ENCODE measurements around the gene AK8. TPM values are rescaled to one million over a fixed set of nuclear protein-coding genes. Genes with fewer than 3 reads are reported as not detected.

Gene AK8
- total RNA-seq, 1 donor = 0.18 TPM

DNA sequence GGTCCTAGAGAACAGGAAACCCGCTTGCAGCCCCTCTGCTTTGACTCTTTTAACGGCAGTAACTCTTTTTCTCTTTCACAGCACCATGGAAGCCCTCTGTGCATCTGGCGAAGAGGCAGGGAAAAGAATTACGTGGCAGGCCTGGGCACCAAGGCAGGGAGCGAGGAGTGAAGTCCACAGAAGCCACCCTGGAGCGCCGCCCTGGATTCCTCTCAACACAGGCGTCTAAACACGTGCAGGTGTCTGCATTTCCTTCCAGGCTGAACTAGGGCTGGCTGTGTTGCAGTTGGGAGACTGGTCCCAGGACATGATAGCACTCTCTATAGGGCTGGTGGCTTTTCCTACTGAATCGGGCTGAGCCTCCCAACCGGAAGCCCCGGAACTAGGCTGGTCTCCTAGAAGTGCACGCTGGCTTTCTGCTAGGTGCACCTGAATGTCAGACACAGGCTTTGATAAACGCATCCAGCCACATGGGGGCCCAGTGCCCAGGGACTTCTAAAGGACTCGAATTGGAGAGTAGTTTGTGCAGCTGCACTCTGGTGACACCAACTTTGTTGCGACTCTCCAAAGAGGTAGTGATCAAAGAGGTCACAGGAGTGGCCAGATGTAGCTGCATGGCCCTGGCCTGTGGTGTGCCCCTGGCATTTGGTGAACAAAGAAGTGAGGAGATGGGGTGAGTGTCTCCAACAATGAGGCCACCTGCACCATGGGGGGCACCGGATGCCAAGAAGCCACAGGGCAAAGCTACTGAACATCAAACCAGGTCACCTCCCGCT is 54.5 kb downstream of the AK8 start:
- no peak overlapping the region for H3K4me3 ChIP-seq (ENCODE audit: low read depth, low read length)
- DNase-seq (ENCODE audit: low read depth) = no peak
- TF ChIP-seq, protein P1, sequence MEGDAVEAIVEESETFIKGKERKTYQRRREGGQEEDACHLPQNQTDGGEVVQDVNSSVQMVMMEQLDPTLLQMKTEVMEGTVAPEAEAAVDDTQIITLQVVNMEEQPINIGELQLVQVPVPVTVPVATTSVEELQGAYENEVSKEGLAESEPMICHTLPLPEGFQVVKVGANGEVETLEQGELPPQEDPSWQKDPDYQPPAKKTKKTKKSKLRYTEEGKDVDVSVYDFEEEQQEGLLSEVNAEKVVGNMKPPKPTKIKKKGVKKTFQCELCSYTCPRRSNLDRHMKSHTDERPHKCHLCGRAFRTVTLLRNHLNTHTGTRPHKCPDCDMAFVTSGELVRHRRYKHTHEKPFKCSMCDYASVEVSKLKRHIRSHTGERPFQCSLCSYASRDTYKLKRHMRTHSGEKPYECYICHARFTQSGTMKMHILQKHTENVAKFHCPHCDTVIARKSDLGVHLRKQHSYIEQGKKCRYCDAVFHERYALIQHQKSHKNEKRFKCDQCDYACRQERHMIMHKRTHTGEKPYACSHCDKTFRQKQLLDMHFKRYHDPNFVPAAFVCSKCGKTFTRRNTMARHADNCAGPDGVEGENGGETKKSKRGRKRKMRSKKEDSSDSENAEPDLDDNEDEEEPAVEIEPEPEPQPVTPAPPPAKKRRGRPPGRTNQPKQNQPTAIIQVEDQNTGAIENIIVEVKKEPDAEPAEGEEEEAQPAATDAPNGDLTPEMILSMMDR (IDR thresholded peaks at IDR 0.05; ENCODE audit: insufficient read depth, low read length) = no peak

DNA sequence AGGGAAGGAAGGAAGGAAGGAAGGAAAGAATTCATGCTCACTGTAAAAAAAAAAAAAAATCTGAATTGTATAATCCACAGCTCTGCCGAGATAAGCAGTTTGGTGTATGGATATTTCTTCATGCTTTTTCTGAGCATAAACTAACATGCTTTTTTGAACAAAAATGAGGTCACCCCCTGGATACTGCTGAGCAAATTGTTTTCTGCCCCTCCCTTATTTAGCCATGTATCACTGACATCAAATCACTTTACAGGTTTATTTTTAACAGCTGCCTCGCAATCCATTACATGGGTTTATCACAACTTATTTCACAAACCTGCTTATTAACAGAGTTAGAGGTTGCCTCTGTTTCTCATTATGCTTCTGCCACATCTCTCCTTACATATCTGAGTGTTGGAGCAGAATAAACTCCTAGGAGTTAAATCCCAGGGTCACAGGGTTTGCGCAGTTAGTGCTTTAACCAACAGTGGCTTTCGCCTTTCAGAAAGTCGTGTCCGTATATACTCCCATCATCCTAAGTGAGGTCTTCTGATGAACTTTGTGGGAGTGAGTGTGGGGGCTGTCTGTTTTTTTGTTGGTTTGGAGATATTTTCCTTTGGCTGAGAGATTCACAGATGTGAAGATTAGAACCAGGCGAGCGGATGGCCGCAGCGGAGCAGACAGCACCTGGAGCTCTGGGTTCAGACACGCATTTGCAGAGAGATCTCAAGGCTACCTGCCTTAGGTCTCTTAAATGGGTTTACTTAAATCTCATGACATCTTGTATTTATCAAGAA is 57.7 kb downstream of the AK8 start:
- TF ChIP-seq, protein P1 (IDR thresholded peaks at IDR 0.05; ENCODE audit: insufficient read depth, low read length) = no peak
- no peak for DNase-seq (ENCODE audit: low read depth)
- no peak overlapping the region for H3K4me3 ChIP-seq (ENCODE audit: low read depth, low read length)

GRCh38 chr9:132818588-132818987 is 59.5 kb downstream of the AK8 start:
- DNase-seq (ENCODE audit: low read depth) = no peak
- TF ChIP-seq, protein P1 (IDR thresholded peaks at IDR 0.05; ENCODE audit: insufficient read depth, low read length) = no peak
- H3K4me3 ChIP-seq (ENCODE audit: low read depth, low read length) = no peak overlapping the region

- DNase-seq (ENCODE audit: low read depth) = no peak
- H3K4me3 ChIP-seq (ENCODE audit: low read depth, low read length) = no peak overlapping the region
- TF ChIP-seq, protein P1 (IDR thresholded peaks at IDR 0.05; ENCODE audit: insufficient read depth, low read length) = no peak
These were observed 63.1 kb downstream of the AK8 start for GRCh38 chr9:132814937-132815336.

DNA sequence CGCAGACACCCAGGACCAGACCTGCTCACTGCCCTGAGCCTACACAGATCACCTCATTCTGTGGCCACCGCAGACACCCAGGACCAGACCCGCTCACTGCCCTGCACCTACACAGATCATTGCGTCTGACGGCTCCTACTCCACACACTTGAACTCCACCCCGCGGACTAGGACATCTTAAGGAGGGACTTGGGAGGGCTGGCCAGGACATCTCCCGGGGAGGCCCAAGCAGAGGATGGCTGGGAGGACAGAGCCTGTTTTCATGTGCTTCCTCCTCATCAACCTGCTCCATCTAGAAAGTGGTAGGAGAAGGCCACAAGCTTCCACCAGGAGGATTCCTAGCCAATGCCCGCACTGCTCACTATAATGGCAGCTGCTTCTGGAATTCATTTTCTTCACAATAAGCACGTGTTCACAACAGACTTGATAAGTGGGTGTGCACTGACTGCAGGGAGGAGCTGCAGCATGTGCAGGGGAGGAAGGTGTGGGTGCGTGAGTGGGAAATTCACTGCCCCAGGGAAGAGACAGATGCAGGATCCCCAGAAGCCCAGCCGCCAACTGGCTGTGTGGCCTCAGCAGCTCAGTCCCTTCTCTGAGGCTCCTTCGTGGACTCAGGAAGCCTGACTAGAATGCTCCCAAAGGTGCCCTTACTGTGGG is 64.8 kb downstream of the AK8 start:
- H3K4me3 ChIP-seq (ENCODE audit: low read depth, low read length) = no peak overlapping the region
- DNase-seq (ENCODE audit: low read depth) = no peak
- TF ChIP-seq, protein P1 (IDR thresholded peaks at IDR 0.05; ENCODE audit: insufficient read depth, low read length) = no peak

- no peak overlapping the region for H3K4me3 ChIP-seq (ENCODE audit: low read depth, low read length)
- TF ChIP-seq, protein P1 (IDR thresholded peaks at IDR 0.05; ENCODE audit: insufficient read depth, low read length) = no peak
- DNase-seq (ENCODE audit: low read depth) = no peak
These were observed 66.1 kb downstream of the AK8 start for GRCh38 chr9:132811985-132812384.
